HFFc6 (cell line): Measurements from ENCODE around the gene ARID2. TPM values are rescaled to one million over a fixed set of nuclear protein-coding genes. Genes with fewer than 3 reads are reported as not detected.

Source experiments
- DNase-seq: peaks from one replicate; pipeline ENCODE4 v3.0.0-alpha.2; 2018
- H3K27ac Mint-ChIP-seq: 2 replicates; pipeline ENCODE4 v1.8.0; 2020; ENCODE audit warnings: mild to moderate bottlenecking, mixed read lengths
- H3K27me3 Mint-ChIP-seq: 2 replicates; pipeline ENCODE4 v1.8.0; 2021; ENCODE audit warnings: mild to moderate bottlenecking, moderate library complexity, mixed read lengths; ENCODE audit not compliant: insufficient read depth
- H3K36me3 Mint-ChIP-seq: 2 replicates; pipeline ENCODE4 v1.8.0; 2021; ENCODE audit warnings: low read depth, mixed read lengths
- H3K4me1 Mint-ChIP-seq: 2 replicates; pipeline ENCODE4 v1.8.0; 2020; ENCODE audit warnings: low read depth, mixed read lengths
- H3K4me3 Mint-ChIP-seq: 2 replicates; pipeline ENCODE4 v1.8.0; 2020; ENCODE audit warnings: mild to moderate bottlenecking, moderate library complexity, mixed read lengths
- H3K9me3 Mint-ChIP-seq: 2 replicates; pipeline ENCODE4 v1.8.0; 2020; ENCODE audit warnings: mild to moderate bottlenecking, mixed read lengths
- CTCF ChIP-seq: fragments of 200-600 bp; sonication (generic); IDR thresholded peaks from 2 replicates; pipeline ENCODE4 v1.5.0; 2021; ENCODE audit warnings: antibody characterized with exemption, mild to moderate bottlenecking
- total RNA-seq, 6 experiments: library from RNA; stranded (reverse); fragmentation: NEBNext Ultra II Directional; extraction: Animal tissue kit (Norgen Biotek cat#: 25700); gene quantifications; 2 replicates in 1 of 6; 3 replicates in 5 of 6; pipeline ENCODE4 v1.2.3, GENCODE V29; 2021

ARID2 gene
- total RNA-seq, 6 experiments from 2014 or later, result 11.5 to 15.6 (median 14.0) TPM

GRCh38 chr12:45687081-45688015, 42.2 kb upstream of the ARID2 start:
- Mint-ChIP-seq H3K27ac (no peak overlapping the region), H3K27me3 (peaks cover 10% of the 10 kb centered on the region), H3K36me3 (no peaks in the 10 kb centered on the region), H3K9me3 (no peaks in the 10 kb centered on the region), H3K4me3 (no peak overlapping the region), H3K4me1 (no peaks in the 10 kb centered on the region)
- DNase-seq, result no peak
- TF ChIP-seq CTCF, result no peak

GRCh38 chr12:45688183-45688582, 41.3 kb upstream of the ARID2 start:
- DNase-seq, result no peak
- no peak for TF ChIP-seq CTCF
- H3K4me1 Mint-ChIP-seq, result no peaks in the 10 kb centered on the region
- H3K9me3 Mint-ChIP-seq, result no peaks in the 10 kb centered on the region
- no peak overlapping the region for H3K4me3 Mint-ChIP-seq
- H3K36me3 Mint-ChIP-seq, result no peaks in the 10 kb centered on the region
- H3K27me3 Mint-ChIP-seq, result peaks cover 10% of the 10 kb centered on the region
- H3K27ac Mint-ChIP-seq, result no peak overlapping the region

DNA sequence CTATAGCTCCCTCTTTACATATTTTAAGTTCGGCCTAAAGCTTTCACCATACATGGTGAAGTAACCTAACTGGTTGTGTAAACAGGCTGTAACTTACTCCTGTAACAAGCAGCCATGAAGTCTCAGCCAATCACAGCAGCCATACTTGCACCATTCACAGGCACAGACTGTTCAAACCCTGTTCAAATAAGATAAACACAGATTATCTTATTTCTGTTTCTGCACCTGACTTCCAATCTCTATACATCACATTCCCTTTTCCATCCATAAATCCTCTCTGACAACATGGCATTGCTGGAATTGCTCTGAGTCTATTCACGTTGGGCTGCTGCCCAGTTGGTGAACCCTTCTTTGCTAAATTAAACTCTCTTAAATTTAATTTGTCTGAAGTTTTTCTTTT, 34.5 kb upstream of the ARID2 start:
- H3K36me3 Mint-ChIP-seq, result peaks cover 4% of the 10 kb centered on the region; the same call in 1 of the 2 replicates
- peaks cover 1% of the 10 kb centered on the region; the same call in 1 of the 2 replicates for H3K27me3 Mint-ChIP-seq
- H3K9me3 Mint-ChIP-seq, result peaks cover 7% of the 10 kb centered on the region; the same call in 1 of the 2 replicates
- no peak for TF ChIP-seq CTCF
- no peak overlapping the region for H3K4me3 Mint-ChIP-seq
- DNase-seq, result no peak
- H3K4me1 Mint-ChIP-seq, result no peaks in the 10 kb centered on the region; the same call in 1 of the 2 replicates
- no peak overlapping the region for H3K27ac Mint-ChIP-seq

DNA sequence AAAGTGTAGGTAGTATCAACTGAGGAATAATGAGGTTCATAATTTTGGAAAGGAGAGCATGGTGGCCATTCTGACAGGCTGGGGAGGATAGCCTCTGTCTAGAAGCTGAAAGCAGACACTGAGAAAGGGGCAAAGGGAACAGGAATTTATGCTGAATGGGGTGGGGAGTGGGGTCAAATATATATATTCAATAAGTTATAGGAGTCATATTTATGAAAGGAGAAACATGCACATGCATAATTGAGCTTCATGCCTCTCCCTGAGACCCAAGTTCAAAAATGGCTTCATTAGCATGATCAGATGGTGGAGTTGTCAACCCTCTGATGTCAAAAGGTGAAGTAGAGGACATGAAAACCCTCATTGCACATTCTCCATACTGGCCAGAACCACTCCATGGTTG, 33.9 kb upstream of the ARID2 start:
- Mint-ChIP-seq H3K4me1 (no peaks in the 10 kb centered on the region; the same call in 1 of the 2 replicates), H3K4me3 (no peak overlapping the region), H3K27ac (no peak overlapping the region), H3K9me3 (peaks cover 7% of the 10 kb centered on the region; the same call in 1 of the 2 replicates), H3K27me3 (peaks cover 1% of the 10 kb centered on the region; the same call in 1 of the 2 replicates), H3K36me3 (peaks cover 4% of the 10 kb centered on the region; the same call in 1 of the 2 replicates)
- no peak for DNase-seq
- TF ChIP-seq CTCF, result no peak

DNA sequence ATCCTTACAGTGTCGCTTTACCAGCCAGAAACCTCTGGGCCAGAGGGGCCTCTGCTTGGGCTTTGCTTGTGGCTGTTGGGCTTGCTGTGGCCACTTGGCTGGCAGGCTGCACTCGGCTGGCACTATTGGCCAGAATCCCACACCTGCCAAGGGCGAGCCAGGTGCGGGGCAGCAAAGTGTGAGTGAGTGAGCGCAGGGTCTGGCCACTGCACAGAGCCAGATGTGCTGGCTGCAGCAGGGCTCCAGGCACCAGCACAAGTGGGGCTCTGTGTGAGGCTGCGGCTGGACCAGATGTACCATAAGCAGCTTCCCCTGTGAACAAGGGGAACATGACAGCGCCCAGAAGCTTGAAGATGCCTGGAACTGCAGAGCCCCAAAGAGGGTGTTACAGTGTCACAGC, 33.5 kb upstream of the ARID2 start:
- no peak overlapping the region for H3K27ac Mint-ChIP-seq
- H3K36me3 Mint-ChIP-seq, result peaks cover 4% of the 10 kb centered on the region; the same call in 1 of the 2 replicates
- H3K9me3 Mint-ChIP-seq, result peaks cover 7% of the 10 kb centered on the region; the same call in 1 of the 2 replicates
- no peaks in the 10 kb centered on the region; the same call in 1 of the 2 replicates for H3K4me1 Mint-ChIP-seq
- no peak for DNase-seq
- peaks cover 1% of the 10 kb centered on the region; the same call in 1 of the 2 replicates for H3K27me3 Mint-ChIP-seq
- no peak for TF ChIP-seq CTCF
- no peak overlapping the region for H3K4me3 Mint-ChIP-seq
